DOHH2 (cell line): ENCODE data around the gene ACTRT2.

Source experiments
- CTCF ChIP-seq: fragments of 200-600 bp; sonication (generic); IDR thresholded peaks from one replicate; pipeline ENCODE4 v1.5.1; 2014; ENCODE audit warnings: antibody characterized with exemption, mild to moderate bottlenecking, low read depth, low read length; ENCODE audit not compliant: poor library complexity, severe bottlenecking
- EZH2phosphoT487 ChIP-seq: fragments of 200-600 bp; sonication (generic); IDR thresholded peaks from 2 replicates; pipeline ENCODE4 v1.6.1; 2017; ENCODE audit warnings: borderline replicate concordance, mild to moderate bottlenecking, antibody characterized with exemption, low read length, moderate library complexity, mixed read lengths

GRCh38 chr1:3036447-3037280, 15.4 kb downstream of the ACTRT2 start:
- TF ChIP-seq CTCF (no peak), EZH2phosphoT487 (no peak)
